HG02943 (cell line): Measurements from ENCODE around the gene TMEM132D.
"Not testable (repeated sequence)": the region's sequence is repeated elsewhere in the genome, so short reads cannot be mapped to it uniquely, and the experiment has no call there.

ENCODE experiments used
- ATAC-seq: cut with Tn5 transposase; IDR thresholded peaks from one replicate; pipeline ENCODE4 v1.9.1; 2021; ENCODE audit warnings: mild to moderate bottlenecking, low read depth, moderate library complexity; ENCODE audit not compliant: unreplicated experiment

Gene TMEM132D

GRCh38 chr12:129052373-129052772, 851.5 kb downstream of the TMEM132D start:
- no peak for ATAC-seq

- no peak for ATAC-seq
Observed at GRCh38 chr12:129049917-129050316, 853.9 kb downstream of the TMEM132D start.

DNA sequence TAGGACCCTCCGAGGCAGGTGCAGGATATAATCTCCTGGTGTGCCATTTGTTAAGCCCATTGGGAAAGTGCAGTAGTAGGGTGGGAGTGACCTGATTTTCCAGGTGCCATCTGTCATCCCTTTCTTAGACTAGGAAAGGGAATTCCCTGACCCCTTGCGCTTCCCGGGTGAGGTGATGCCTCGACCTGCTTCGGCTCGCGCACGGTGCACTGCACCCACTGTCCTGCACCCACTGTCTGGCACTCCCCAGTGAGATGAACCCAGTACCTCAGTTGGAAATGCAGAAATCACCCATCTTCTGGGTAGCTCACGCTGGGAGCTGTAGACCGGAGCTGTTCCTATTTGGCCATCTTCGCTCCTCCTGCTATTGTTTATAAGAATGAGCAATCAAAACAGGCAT, 860.5 kb downstream of the TMEM132D start:
- ATAC-seq: not testable (repeated sequence)

GRCh38 chr12:129036135-129036534, 867.7 kb downstream of the TMEM132D start:
- ATAC-seq: no peak

GRCh38 chr12:129034558-129035289, 869.1 kb downstream of the TMEM132D start:
- no peak for ATAC-seq

- no peak for ATAC-seq
Observed at GRCh38 chr12:129028844-129029243, 875.0 kb downstream of the TMEM132D start.

DNA sequence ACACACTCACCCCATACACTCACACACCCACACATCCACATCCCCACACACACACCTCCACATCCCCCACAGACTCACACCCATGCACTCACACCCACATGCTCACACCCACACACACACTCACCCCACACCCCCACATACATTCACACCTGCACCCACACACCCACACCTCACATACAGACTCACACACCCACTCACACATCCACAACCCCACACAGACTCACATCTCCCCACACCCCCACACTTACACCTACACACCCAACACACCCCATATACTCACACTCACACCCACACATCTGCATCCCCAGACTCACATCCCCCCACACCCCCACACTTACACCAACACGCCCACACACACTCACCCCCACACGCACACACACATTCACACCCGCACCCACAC, 878.8 kb downstream of the TMEM132D start:
- ATAC-seq: no peak
